A549 (cell line): ENCODE data around the gene SLIT3. TPM values are rescaled to one million over a fixed set of nuclear protein-coding genes. Genes with fewer than 3 reads are reported as not detected.

Experiments used
- ATAC-seq, 2 experiments: fragments of 200-7000 bp in 1 of 2; fragments of >200 bp in 1 of 2; cut with Nextera tagmentation in 1 of 2; cut with Tn5 transposase in 1 of 2; 3 replicates each; pipeline versions ENCODE4 v1.8.0 to v1.9.1; 2018 to 2020; ENCODE audit warnings: mild to moderate bottlenecking in 1 of 2, moderate library complexity in 1 of 2
- CTCF ChIA-PET: fragments of 300-600 bp; sonication (Branson Sonifier 250); formaldehyde crosslinking; extraction: SDS; loops from one replicate; lab custom pipeline; 2021; ENCODE audit warnings: antibody characterized with exemption, inconsistent platforms; lab: Yijun Ruan, JAX
- POLR2A ChIA-PET: fragments of 350-600 bp; formaldehyde crosslinking; extraction: SDS; loops from one replicate; lab custom pipeline; 2021; ENCODE audit warnings: antibody characterized with exemption, inconsistent platforms; lab: Yijun Ruan, JAX
- DNase-seq, 2 experiments: peaks; one replicate each; pipeline versions ENCODE4 v3.0.0 to v3.0.0-alpha.2; 2011 to 2016; ENCODE audit warnings: low read depth in 1 of 2, low spot score in 1 of 2
- FAIRE-seq: peaks from 2 replicates; lab custom pipeline; 2011; peaks lifted over from hg19 to GRCh38; lab: Jason Lieb, UNC
- H3K27ac ChIP-seq, 2 experiments: fragments of >200 bp; sonication (Bioruptor Twin); formaldehyde crosslinking; 3 replicates each; pipeline ENCODE4 v1.5.1; 2016 to 2017
- H3K4me1 ChIP-seq: fragments of >200 bp; sonication (Bioruptor Twin); formaldehyde crosslinking; 3 replicates; pipeline ENCODE4 v1.6.1; 2016
- H3K4me2 ChIP-seq: fragments of >200 bp; sonication (Bioruptor Twin); formaldehyde crosslinking; 3 replicates; pipeline ENCODE4 v1.6.1; 2016
- H3K4me3 ChIP-seq: fragments of >200 bp; sonication (Bioruptor Twin); formaldehyde crosslinking; 3 replicates; pipeline ENCODE4 v1.5.1; 2016
- H3K9me3 ChIP-seq: fragments of >200 bp; sonication (Bioruptor Twin); formaldehyde crosslinking; 3 replicates; pipeline ENCODE4 v1.6.1; 2016
- BCL3 ChIP-seq: fragments of >200 bp; sonication (Bioruptor Twin); formaldehyde crosslinking; IDR thresholded peaks from 3 replicates; pipeline ENCODE4 v1.6.1; 2016
- BHLHE40 ChIP-seq: IDR thresholded peaks from 2 replicates; pipeline ENCODE4 v1.6.1; 2012; ENCODE audit warnings: low read depth, low read length, inconsistent platforms
- CBX8 ChIP-seq: fragments of 200-600 bp; sonication (generic); IDR thresholded peaks from 2 replicates; pipeline ENCODE4 v1.6.1; 2016
- CHD2 ChIP-seq: fragments of 150-350 bp; IDR thresholded peaks from 2 replicates; pipeline ENCODE4 v1.6.1; 2014; ENCODE audit warnings: low read length; ENCODE audit not compliant: partially characterized antibody
- CHD4 ChIP-seq: fragments of 200-600 bp; sonication (generic); IDR thresholded peaks from 2 replicates; pipeline ENCODE4 v1.6.1; 2016; ENCODE audit warnings: antibody characterized with exemption, mild to moderate bottlenecking, borderline replicate concordance
- CTCF ChIP-seq: fragments of >200 bp; sonication (Bioruptor Twin); formaldehyde crosslinking; IDR thresholded peaks from 3 replicates; pipeline ENCODE4 v1.5.1; 2016
- E2F6 ChIP-seq: IDR thresholded peaks from 2 replicates; pipeline ENCODE4 v1.6.1; 2012; ENCODE audit warnings: low read depth, borderline replicate concordance
- EHF ChIP-seq: fragments of 250-450 bp; sonication (Bioruptor Pico); IDR thresholded peaks from 2 replicates; pipeline ENCODE4 v1.5.0; 2020; ENCODE audit warnings: mild to moderate bottlenecking
- EHMT2 ChIP-seq: fragments of 200-600 bp; sonication (generic); IDR thresholded peaks from 2 replicates; pipeline ENCODE4 v1.6.1; 2016; ENCODE audit warnings: antibody characterized with exemption, low read depth, mild to moderate bottlenecking, moderate library complexity
- ESRRA ChIP-seq: fragments of 150-350 bp; IDR thresholded peaks from 2 replicates; pipeline ENCODE4 v1.6.1; 2014; ENCODE audit warnings: mild to moderate bottlenecking, low read length, borderline replicate concordance
- FOSB ChIP-seq: fragments of 250-450 bp; sonication (Bioruptor Pico); IDR thresholded peaks from 2 replicates; pipeline ENCODE4 v1.5.0; 2020; ENCODE audit warnings: mild to moderate bottlenecking, moderate library complexity
- FOSL2 ChIP-seq, 2 experiments: fragments of 450-650 bp in 1 of 2; fragments of >200 bp in 1 of 2; sonication (Bioruptor Twin) in 1 of 2; formaldehyde crosslinking; IDR thresholded peaks; 2 replicates each; pipeline versions ENCODE4 v1.5.0 to v1.6.1; 2016 to 2020; ENCODE audit warnings: mild to moderate bottlenecking in 1 of 2, moderate library complexity in 1 of 2
- GATA3 ChIP-seq: IDR thresholded peaks from 2 replicates; pipeline ENCODE4 v1.6.1; 2012; ENCODE audit warnings: borderline replicate concordance
- HDAC2 ChIP-seq: fragments of 200-600 bp; sonication (generic); IDR thresholded peaks from 2 replicates; pipeline ENCODE4 v1.6.1; 2016
- HEYL ChIP-seq: fragments of 250-450 bp; sonication (Bioruptor Pico); IDR thresholded peaks from 2 replicates; pipeline ENCODE4 v1.8.0; 2021; ENCODE audit warnings: mild to moderate bottlenecking, moderate library complexity
- HOXA7 ChIP-seq: fragments of 250-450 bp; sonication (Bioruptor Pico); IDR thresholded peaks from 2 replicates; pipeline ENCODE4 v1.5.0; 2020; ENCODE audit warnings: mild to moderate bottlenecking, moderate library complexity
- HOXB13 ChIP-seq: fragments of 250-450 bp; sonication (Bioruptor Pico); IDR thresholded peaks from 2 replicates; pipeline ENCODE4 v1.5.0; 2020; ENCODE audit warnings: low read depth, mild to moderate bottlenecking, moderate library complexity
- JUN ChIP-seq, 2 experiments: fragments of >200 bp; sonication (Bioruptor Twin); formaldehyde crosslinking; IDR thresholded peaks; 2 replicates in 1 of 2; 3 replicates in 1 of 2; pipeline ENCODE4 v1.6.1; 2016 to 2017
- JUNB ChIP-seq: fragments of >200 bp; sonication (Bioruptor Twin); formaldehyde crosslinking; IDR thresholded peaks from 2 replicates; pipeline ENCODE4 v1.6.1; 2016
- KDM1A ChIP-seq: fragments of 200-600 bp; sonication (generic); IDR thresholded peaks from 2 replicates; pipeline ENCODE4 v1.6.1; 2016; ENCODE audit warnings: low read depth, mild to moderate bottlenecking
- KDM5A ChIP-seq: fragments of 200-600 bp; sonication (generic); IDR thresholded peaks from 2 replicates; pipeline ENCODE4 v1.6.1; 2016; ENCODE audit warnings: antibody characterized with exemption, mild to moderate bottlenecking
- MYC ChIP-seq: IDR thresholded peaks from 2 replicates; pipeline ENCODE4 v1.6.1; 2012; ENCODE audit warnings: mild to moderate bottlenecking, inconsistent platforms, low read length, improper control_type of control experiment, borderline replicate concordance
- NPAS2 ChIP-seq: fragments of 250-450 bp; sonication (Bioruptor Pico); IDR thresholded peaks from 2 replicates; pipeline ENCODE4 v1.8.0; 2022; ENCODE audit warnings: mild to moderate bottlenecking, moderate library complexity, borderline replicate concordance
- NR3C1 ChIP-seq: fragments of >200 bp; sonication (Bioruptor Twin); formaldehyde crosslinking; IDR thresholded peaks from 3 replicates; pipeline ENCODE4 v1.6.1; 2017
- PBX3 ChIP-seq: IDR thresholded peaks from 2 replicates; pipeline ENCODE4 v1.6.1; 2012
- RARB ChIP-seq: fragments of 250-450 bp; sonication (Bioruptor Pico); IDR thresholded peaks from 2 replicates; pipeline ENCODE4 v1.8.0; 2021; ENCODE audit warnings: mild to moderate bottlenecking, moderate library complexity
- RCOR1 ChIP-seq: fragments of 150-350 bp; IDR thresholded peaks from 2 replicates; pipeline ENCODE4 v1.6.1; 2014; ENCODE audit warnings: antibody characterized with exemption, low read length, low read depth
- SMC3 ChIP-seq: fragments of >200 bp; sonication (Bioruptor Twin); formaldehyde crosslinking; IDR thresholded peaks from 3 replicates; pipeline ENCODE4 v1.6.1; 2018; ENCODE audit warnings: inconsistent platforms
- TFCP2L1 ChIP-seq: fragments of 250-450 bp; sonication (Bioruptor Pico); IDR thresholded peaks from 2 replicates; pipeline ENCODE4 v1.5.0; 2021; ENCODE audit warnings: mild to moderate bottlenecking
- TP53 ChIP-seq: fragments of 250-450 bp; sonication (Bioruptor Pico); IDR thresholded peaks from 2 replicates; pipeline ENCODE4 v1.5.0; 2021; ENCODE audit warnings: mild to moderate bottlenecking, moderate library complexity
- ZNF302 ChIP-seq: fragments of 250-450 bp; sonication (Bioruptor Pico); IDR thresholded peaks from 2 replicates; pipeline ENCODE4 v1.9.0; 2021; ENCODE audit warnings: inconsistent platforms, mild to moderate bottlenecking, moderate library complexity
- ZSCAN20 ChIP-seq: fragments of 250-450 bp; sonication (Bioruptor Pico); IDR thresholded peaks from 2 replicates; pipeline ENCODE4 v1.8.0; 2022; ENCODE audit warnings: mild to moderate bottlenecking, moderate library complexity
- WGBS: methylation state at CpG from one replicate; pipeline ENCODE4 v1.1.6; 2017; ENCODE audit errors: missing lambda C conversion rate; 5-methylcytosine and 5-hydroxymethylcytosine counted together
- polyA plus RNA-seq, 4 experiments: library from polyadenylated mRNA; depleted of rRNA in 3 of 4; stranded (reverse); fragments of >200 nt; fragmentation: RNase III in 1 of 4; extraction: RNeasy Plus Mini Kit Qiagen cat#74134 plus additional on column Dnase treatment in 1 of 4; gene quantifications; 2 replicates in 3 of 4; 3 replicates in 1 of 4; pipeline ENCODE4 v1.2.3, GENCODE V29; 2011 to 2017
- TF ChIP-seq, protein P1 (sequence below): fragments of 250-450 bp; sonication (Bioruptor Pico); IDR thresholded peaks from 2 replicates; pipeline ENCODE4 v1.5.0; 2020; ENCODE audit warnings: low read depth, mild to moderate bottlenecking, moderate library complexity
- TF ChIP-seq, protein P2 (sequence below): fragments of 150-350 bp; IDR thresholded peaks from 2 replicates; pipeline ENCODE4 v1.6.1; 2014; ENCODE audit warnings: low read depth, mild to moderate bottlenecking, low read length

SLIT3 gene
- polyA plus RNA-seq, 2 of the 4 experiments (the other 2 are of a cell fraction) = 12.7 to 22.9 TPM

GRCh38 chr5:169074839-169075238, 226.1 kb downstream of the SLIT3 start:
- TF ChIP-seq CTCF (no peak), RARB (CRISPR knock-in tag) (no peak), NPAS2 (CRISPR knock-in tag) (no peak), ZNF302 (CRISPR knock-in tag) (no peak), RCOR1 (no peak), FOSL2 (IDR thresholded peaks at IDR 0.05) (no peak), FOSL2 (CRISPR knock-in tag; IDR thresholded peaks at IDR 0.05) (no peak), CBX8 (no peak), EHMT2 (no peak), MYC (no peak), BCL3 (no peak), SMC3 (no peak), HOXA7 (CRISPR knock-in tag) (no peak), HDAC2 (no peak), HEYL (CRISPR knock-in tag) (no peak)
- TF ChIP-seq, protein P1, sequence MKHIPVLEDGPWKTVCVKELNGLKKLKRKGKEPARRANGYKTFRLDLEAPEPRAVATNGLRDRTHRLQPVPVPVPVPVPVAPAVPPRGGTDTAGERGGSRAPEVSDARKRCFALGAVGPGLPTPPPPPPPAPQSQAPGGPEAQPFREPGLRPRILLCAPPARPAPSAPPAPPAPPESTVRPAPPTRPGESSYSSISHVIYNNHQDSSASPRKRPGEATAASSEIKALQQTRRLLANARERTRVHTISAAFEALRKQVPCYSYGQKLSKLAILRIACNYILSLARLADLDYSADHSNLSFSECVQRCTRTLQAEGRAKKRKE (CRISPR knock-in tag) = no peak
- TF ChIP-seq, protein P2, sequence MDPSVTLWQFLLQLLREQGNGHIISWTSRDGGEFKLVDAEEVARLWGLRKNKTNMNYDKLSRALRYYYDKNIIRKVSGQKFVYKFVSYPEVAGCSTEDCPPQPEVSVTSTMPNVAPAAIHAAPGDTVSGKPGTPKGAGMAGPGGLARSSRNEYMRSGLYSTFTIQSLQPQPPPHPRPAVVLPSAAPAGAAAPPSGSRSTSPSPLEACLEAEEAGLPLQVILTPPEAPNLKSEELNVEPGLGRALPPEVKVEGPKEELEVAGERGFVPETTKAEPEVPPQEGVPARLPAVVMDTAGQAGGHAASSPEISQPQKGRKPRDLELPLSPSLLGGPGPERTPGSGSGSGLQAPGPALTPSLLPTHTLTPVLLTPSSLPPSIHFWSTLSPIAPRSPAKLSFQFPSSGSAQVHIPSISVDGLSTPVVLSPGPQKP = no peak
- no peak for ATAC-seq
- CTCF ChIA-PET = interaction anchor here (0.9 to 3.4 kb wide), 4 partner anchors 12 to 855 kb away, joined by 3 to 12 read pairs (median 4); no protein-coding TSS in a partner anchor

GRCh38 chr5:169072233-169072632, 228.7 kb downstream of the SLIT3 start:
- POLR2A ChIA-PET = no interaction called here
- Histone ChIP-seq H3K27ac (no peak overlapping the region), H3K9me3 (no peaks in the 10 kb centered on the region), H3K4me2 (no peak overlapping the region), H3K4me3 (no peak overlapping the region), H3K4me1 (peaks cover 16% of the 10 kb centered on the region)
- CTCF ChIA-PET = interaction anchor here (0.6 to 1.1 kb wide), 2 partner anchors 9 to 83 kb away, joined by 3 read pairs; no protein-coding TSS in a partner anchor
- FAIRE-seq = no peak
- no peak for ATAC-seq
- DNase-seq = no peak
- no peak for TF ChIP-seq CHD4
- TF ChIP-seq EHF (CRISPR knock-in tag) = no peak
- no peak for TF ChIP-seq KDM1A
- no peak for TF ChIP-seq BHLHE40
- TF ChIP-seq NR3C1 = no peak
- no peak for TF ChIP-seq ZNF302 (CRISPR knock-in tag)
- no peak for TF ChIP-seq ZSCAN20
- TF ChIP-seq JUNB = no peak
- no peak for TF ChIP-seq TP53 (CRISPR knock-in tag)
- no peak for TF ChIP-seq E2F6
- TF ChIP-seq GATA3 = no peak
- no peak for TF ChIP-seq JUN (IDR thresholded peaks at IDR 0.05)
- no peak for TF ChIP-seq FOSB (CRISPR knock-in tag)
- no peak for TF ChIP-seq TFCP2L1 (CRISPR knock-in tag)
- TF ChIP-seq HOXB13 (CRISPR knock-in tag) = no peak
- TF ChIP-seq ESRRA = no peak
- no peak for TF ChIP-seq PBX3
- no peak for TF ChIP-seq CHD2
- TF ChIP-seq KDM5A = no peak

More at GRCh38 chr5:169074839-169075238, 226.1 kb downstream of the SLIT3 start:
- FAIRE-seq (no peak), DNase-seq (no peak)
- H3K27ac ChIP-seq = no peak overlapping the region
- H3K4me1 ChIP-seq = peaks cover 13% of the 10 kb centered on the region
- WGBS = 95% methylated on average over 3 of the region's 3 CpGs
- H3K9me3 ChIP-seq = no peaks in the 10 kb centered on the region
- POLR2A ChIA-PET = no interaction called here
- H3K4me3 ChIP-seq = no peak overlapping the region
- H3K4me2 ChIP-seq = no peak overlapping the region
